Activated CD4-positive, alpha-beta memory T cell treated with anti-CD3 and anti-CD28 coated beads for 36 hours (primary cell): ENCODE data around the gene CDC42SE2. TPM values are rescaled to one million over a fixed set of nuclear protein-coding genes. Genes with fewer than 3 reads are reported as not detected.
"Not testable (repeated sequence)": the region's sequence is repeated elsewhere in the genome, so short reads cannot be mapped to it uniquely, and the experiment has no call there.

Source experiments
- CTCF ChIA-PET: fragments of 350-600 bp; sonication (Branson Sonifier 250); formaldehyde crosslinking; loops from one replicate; lab custom pipeline; 2021; ENCODE audit warnings: antibody characterized with exemption, inconsistent platforms; lab: Charles Lee
- POLR2A ChIA-PET: fragments of 350-600 bp; sonication (Branson Sonifier 250); formaldehyde crosslinking; loops from one replicate; lab custom pipeline; 2021; ENCODE audit warnings: antibody characterized with exemption; lab: Charles Lee
- DNase-seq: peaks from one replicate; pipeline ENCODE4 v3.0.0-alpha.2; 2020
- H3K27ac Mint-ChIP-seq: one replicate; pipeline ENCODE4 v1.8.0; 2021; ENCODE audit warnings: mixed read lengths
- H3K27me3 Mint-ChIP-seq: one replicate; pipeline ENCODE4 v1.8.0; 2021; ENCODE audit warnings: mixed read lengths
- H3K36me3 Mint-ChIP-seq: one replicate; pipeline ENCODE4 v1.8.0; 2021; ENCODE audit warnings: mixed read lengths
- H3K4me1 Mint-ChIP-seq: one replicate; pipeline ENCODE4 v1.8.0; 2021; ENCODE audit warnings: low read depth, mixed read lengths
- H3K4me3 Mint-ChIP-seq: one replicate; pipeline ENCODE4 v1.8.0; 2021; ENCODE audit warnings: mild to moderate bottlenecking, mixed read lengths
- H3K9me3 Mint-ChIP-seq: one replicate; pipeline ENCODE4 v1.8.0; 2021; ENCODE audit warnings: mixed read lengths
- intact Hi-C: fragments of 100-400 bp; cut with micrococcal nuclease; formaldehyde crosslinking; loops from one replicate; pipeline ENCODE4 v1.15.1; 2023
- total RNA-seq, 2 experiments: library from RNA; stranded (reverse); gene quantifications; one replicate each; pipeline ENCODE4 v1.2.3, GENCODE V29; 2021

CDC42SE2 gene
- total RNA-seq, 2 experiments from 2014 or later: 103 to 104 TPM

DNA sequence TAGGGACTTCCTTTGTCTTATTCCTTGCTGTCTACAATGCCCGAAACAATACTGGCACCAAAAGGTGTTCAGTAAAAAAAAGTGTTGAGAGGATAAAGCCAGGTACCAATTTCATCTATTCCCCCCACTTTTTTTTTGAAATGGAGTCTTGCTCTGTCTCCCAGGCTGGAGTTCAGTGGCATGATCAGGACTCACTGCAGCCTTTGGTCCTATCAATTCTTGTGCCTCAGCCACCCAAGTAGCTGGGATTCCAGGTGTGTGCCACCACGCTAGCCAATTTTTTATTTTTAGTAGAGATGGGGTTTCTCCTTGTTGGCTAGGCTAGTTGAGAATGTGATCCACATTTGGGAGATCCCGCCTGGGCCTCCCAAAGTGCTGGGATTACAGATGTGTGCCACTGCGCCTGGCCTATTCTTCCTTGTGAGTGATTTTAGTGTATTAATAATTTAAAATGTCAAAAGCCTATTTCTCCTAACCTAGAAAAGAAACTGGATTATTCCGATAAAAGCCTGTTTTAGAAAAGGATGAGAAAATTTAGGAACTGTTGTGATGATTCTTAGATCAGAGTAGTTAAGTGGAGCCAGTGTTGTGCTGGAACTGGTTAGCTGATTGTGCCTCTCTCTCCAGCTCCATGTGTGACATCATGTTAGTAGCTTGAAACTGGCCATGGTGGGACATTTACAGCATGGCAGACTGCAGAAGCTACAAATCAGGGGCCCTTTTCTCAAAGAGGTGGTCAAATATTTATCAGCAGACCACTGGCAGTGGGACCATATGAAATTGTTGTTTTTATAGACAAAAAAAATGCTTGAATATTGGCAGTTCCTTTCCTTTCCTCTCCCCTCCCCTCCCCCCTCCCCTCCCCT is 14.3 kb downstream of the CDC42SE2 start:
- POLR2A ChIA-PET: interaction anchor here (0.9 to 6.1 kb wide), 4 partner anchors 11 to 26 kb away, joined by 3 to 42 read pairs (median 3); partner anchors contain the start of gene CDC42SE2
- Mint-ChIP-seq H3K4me3 (peak overlapping the region; percentile 38), H3K9me3 (no peaks in the 10 kb centered on the region), H3K27ac (peak overlapping the region; percentile 98), H3K27me3 (no peaks in the 10 kb centered on the region), H3K36me3 (peaks cover 30% of the 10 kb centered on the region), H3K4me1 (peaks cover 82% of the 10 kb centered on the region)
- intact Hi-C loops: loop anchor here (1.0 kb wide), 1 partner anchor 268 kb away; no protein-coding TSS in a partner anchor
- CTCF ChIA-PET: interaction anchor here (1.0 to 1.1 kb wide), 2 partner anchors 14 to 104 kb away, joined by 4 to 5 read pairs; partner anchors contain the start of gene CDC42SE2
- DNase-seq: no peak

DNA sequence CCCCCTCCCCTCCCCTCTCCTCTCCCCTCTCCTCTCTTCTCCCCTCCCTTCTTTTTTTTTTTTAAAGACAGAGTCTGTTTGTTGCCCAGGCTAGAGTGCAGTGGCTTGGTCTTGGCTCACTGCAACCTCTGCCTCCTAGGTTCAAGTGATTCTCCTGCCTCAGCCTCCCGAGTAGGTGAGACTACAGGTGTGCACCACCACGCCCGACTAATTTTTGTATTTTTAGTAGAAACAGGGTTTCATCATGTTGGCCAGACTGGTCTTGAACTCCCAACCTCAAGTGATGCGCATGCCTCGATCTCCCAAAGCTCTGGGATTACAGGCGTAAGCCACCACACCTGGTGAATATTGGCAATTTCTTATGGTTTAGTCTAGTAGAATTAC is 14.9 kb downstream of the CDC42SE2 start:
- H3K27me3 Mint-ChIP-seq, H3K9me3 Mint-ChIP-seq, intact Hi-C loops, DNase-seq: not testable (repeated sequence)
- peaks cover 35% of the 10 kb centered on the region for H3K36me3 Mint-ChIP-seq
- CTCF ChIA-PET: interaction anchor here (1.1 kb wide), 1 partner anchor 103 kb away, joined by 5 read pairs; no protein-coding TSS in a partner anchor
- H3K27ac Mint-ChIP-seq: peak overlapping the region; percentile 98
- H3K4me1 Mint-ChIP-seq: peaks cover 89% of the 10 kb centered on the region
- POLR2A ChIA-PET: interaction anchor here (0.9 to 6.1 kb wide), 2 partner anchors 11 to 15 kb away, joined by 3 to 42 read pairs; partner anchors contain the start of gene CDC42SE2
- H3K4me3 Mint-ChIP-seq: peak overlapping the region; percentile 46

DNA sequence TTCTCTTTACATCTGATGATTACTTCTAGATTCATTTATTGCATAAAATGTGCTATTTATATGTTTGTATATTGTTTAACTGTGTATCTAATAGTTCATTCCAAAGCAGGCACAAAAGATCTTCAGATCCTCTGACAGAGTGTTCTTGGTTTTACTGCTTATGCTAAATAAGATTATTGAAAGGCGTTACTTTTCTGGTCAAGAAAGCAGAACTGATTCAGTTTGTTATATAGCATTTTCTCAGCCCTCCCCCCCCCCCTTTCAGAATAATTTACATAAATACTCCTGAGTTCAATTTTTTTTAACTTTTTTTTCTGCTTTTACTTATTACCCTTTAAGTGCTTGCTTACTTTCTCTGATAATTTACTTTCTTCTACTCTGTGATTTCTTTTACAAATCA is 15.4 kb downstream of the CDC42SE2 start:
- intact Hi-C loops: no loop called here
- ChIA-PET POLR2A (interaction anchor here (1.8 to 6.1 kb wide), 2 partner anchors 8 to 15 kb away, joined by 6 to 42 read pairs; partner anchors contain the start of gene CDC42SE2), CTCF (interaction anchor here (2.8 kb wide), 1 partner anchor 14 kb away, joined by 10 read pairs; no protein-coding TSS in a partner anchor)
- Mint-ChIP-seq H3K27ac (peak overlapping the region; percentile 98), H3K4me3 (peak overlapping the region; percentile 55), H3K36me3 (peaks cover 33% of the 10 kb centered on the region), H3K9me3 (no peaks in the 10 kb centered on the region), H3K27me3 (no peaks in the 10 kb centered on the region), H3K4me1 (peaks cover 89% of the 10 kb centered on the region)
- DNase-seq: no peak

DNA sequence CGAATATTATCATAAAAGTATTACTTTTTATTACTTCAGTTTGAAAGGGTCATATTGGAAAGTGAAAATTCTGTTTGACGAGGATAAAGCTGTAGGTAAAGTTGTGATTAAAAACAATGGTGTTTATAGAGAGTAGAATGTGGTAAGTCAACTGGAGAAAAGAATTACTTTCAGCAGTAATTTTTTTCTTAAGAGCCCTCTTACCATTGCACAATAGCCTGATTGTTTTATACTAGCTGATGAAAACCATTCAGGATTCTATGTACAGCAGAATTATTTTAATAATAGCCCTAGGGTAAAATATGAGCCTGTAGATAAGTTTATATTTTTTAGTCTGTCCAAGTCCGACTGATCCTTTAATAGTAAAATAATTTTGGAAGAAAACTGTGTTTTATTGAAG is 16.6 kb downstream of the CDC42SE2 start:
- intact Hi-C loops: loop anchor here (2.0 kb wide), 1 partner anchor 42 kb away; no protein-coding TSS in a partner anchor
- peaks cover 30% of the 10 kb centered on the region for H3K36me3 Mint-ChIP-seq
- CTCF ChIA-PET: interaction anchor here (0.6 to 2.8 kb wide), 4 partner anchors 9 to 102 kb away, joined by 3 to 10 read pairs (median 4); no protein-coding TSS in a partner anchor

DNA sequence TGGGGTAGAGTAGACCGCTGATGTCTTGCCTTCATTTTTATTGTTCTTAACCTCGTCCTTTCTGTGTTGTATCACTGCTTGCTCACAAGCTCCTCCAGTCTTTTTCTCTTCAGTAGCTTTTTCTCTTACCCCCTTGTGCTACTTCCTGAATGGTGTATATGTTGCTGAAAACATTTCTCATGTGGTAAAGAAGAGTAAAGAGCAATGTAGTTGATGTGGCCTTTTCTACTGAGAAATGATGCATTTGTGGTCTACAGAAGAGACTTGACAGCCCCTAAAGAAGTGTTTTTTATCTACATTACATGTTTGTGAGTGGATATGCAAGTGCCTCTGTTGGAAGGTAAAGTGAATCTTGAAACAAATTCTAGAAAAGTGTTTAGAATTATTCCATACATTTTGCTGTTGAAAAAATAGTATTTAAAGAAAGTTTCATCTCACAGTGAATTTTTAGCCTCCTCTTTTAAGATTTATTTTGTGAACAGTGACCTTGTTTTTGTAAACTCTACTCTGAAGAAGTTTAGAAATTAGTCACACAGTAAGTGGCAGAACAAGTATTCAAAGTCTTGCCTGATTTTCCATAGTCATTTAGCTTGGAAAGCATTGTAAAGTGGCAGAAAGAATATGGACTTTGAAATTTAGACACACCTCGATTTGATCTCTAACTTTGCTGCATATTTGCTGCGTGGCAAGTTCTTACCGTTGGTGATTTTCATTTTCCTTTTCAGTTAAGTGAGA is 17.4 kb downstream of the CDC42SE2 start:
- Mint-ChIP-seq H3K4me1 (peaks cover 86% of the 10 kb centered on the region), H3K9me3 (no peaks in the 10 kb centered on the region), H3K27ac (peak overlapping the region; percentile 98), H3K36me3 (peaks cover 30% of the 10 kb centered on the region), H3K27me3 (no peaks in the 10 kb centered on the region), H3K4me3 (peak overlapping the region; percentile 68)
- intact Hi-C loops: loop anchor here (1.0 to 2.0 kb wide), 8 partner anchors 8 to 116 kb away; partner anchors contain the start of gene HINT1
- POLR2A ChIA-PET: interaction anchor here (0.6 to 6.1 kb wide), 11 partner anchors 9 to 108 kb away, joined by 3 to 42 read pairs (median 4); partner anchors contain the start of gene CDC42SE2
- CTCF ChIA-PET: interaction anchor here (0.5 to 2.8 kb wide), 6 partner anchors 9 to 199 kb away, joined by 3 to 10 read pairs (median 4); no protein-coding TSS in a partner anchor
- no peak for DNase-seq

More for the DNA sequence above, 16.6 kb downstream of the CDC42SE2 start:
- POLR2A ChIA-PET: interaction anchor here (0.6 to 6.1 kb wide), 12 partner anchors 8 to 256 kb away, joined by 3 to 42 read pairs (median 4); partner anchors contain the start of gene CDC42SE2
- H3K27me3 Mint-ChIP-seq: no peaks in the 10 kb centered on the region
- H3K27ac Mint-ChIP-seq: peak overlapping the region; percentile 98
- no peak for DNase-seq
- no peaks in the 10 kb centered on the region for H3K9me3 Mint-ChIP-seq
- H3K4me1 Mint-ChIP-seq: peaks cover 87% of the 10 kb centered on the region
- H3K4me3 Mint-ChIP-seq: peak overlapping the region; percentile 68

DNA sequence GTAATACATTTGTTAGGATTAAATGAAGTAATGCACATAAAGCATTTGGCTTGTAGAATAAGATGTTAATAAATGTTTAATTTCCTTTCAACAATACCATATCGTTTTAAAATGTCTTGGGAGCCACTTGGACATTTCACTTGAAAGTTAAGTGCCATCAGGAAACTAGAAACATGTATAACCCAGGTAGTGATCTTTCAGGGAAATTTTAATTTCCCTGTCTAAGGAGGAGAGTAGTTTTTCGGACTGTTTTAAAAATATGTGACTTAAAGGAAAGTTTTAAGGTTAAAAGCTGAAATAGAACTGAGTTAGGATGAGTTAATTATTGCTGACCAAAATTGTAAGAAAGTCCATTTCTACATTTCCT is 18.0 kb downstream of the CDC42SE2 start:
- ChIA-PET POLR2A (interaction anchor here (1.5 to 6.1 kb wide), 4 partner anchors 9 to 39 kb away, joined by 3 to 42 read pairs (median 7); partner anchors contain the start of gene CDC42SE2), CTCF (interaction anchor here (1.1 to 2.8 kb wide), 2 partner anchors 11 to 16 kb away, joined by 3 to 10 read pairs; no protein-coding TSS in a partner anchor)
- Mint-ChIP-seq H3K27me3 (no peaks in the 10 kb centered on the region), H3K4me3 (peak overlapping the region; percentile 68), H3K36me3 (peaks cover 30% of the 10 kb centered on the region), H3K4me1 (peaks cover 89% of the 10 kb centered on the region), H3K9me3 (no peaks in the 10 kb centered on the region), H3K27ac (peak overlapping the region; percentile 98)
- no peak for DNase-seq
- intact Hi-C loops: loop anchor here (1.0 to 2.0 kb wide), 8 partner anchors 7 to 117 kb away; partner anchors contain the start of gene HINT1

DNA sequence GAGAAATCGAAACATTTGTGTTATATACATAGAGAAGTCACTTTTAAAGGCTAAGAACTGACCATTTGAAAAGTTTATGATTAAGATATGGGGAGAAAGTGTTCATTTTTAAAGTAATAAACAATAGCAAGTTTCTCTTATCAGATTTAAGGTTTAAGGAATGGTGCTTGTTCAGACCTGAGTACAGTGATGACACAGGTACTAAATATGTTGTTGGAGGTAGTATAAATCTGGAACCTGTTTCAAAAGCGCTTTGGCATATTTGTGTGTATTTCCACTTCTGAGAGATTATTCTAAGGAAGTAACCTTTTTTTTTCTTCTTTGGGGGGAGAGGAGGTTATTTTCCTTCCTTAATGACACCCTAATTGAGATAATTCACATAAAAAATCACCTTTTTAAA is 18.4 kb downstream of the CDC42SE2 start:
- Mint-ChIP-seq H3K9me3 (no peaks in the 10 kb centered on the region), H3K27ac (peak overlapping the region; percentile 98), H3K4me3 (peak overlapping the region; percentile 68), H3K4me1 (peaks cover 87% of the 10 kb centered on the region), H3K27me3 (no peaks in the 10 kb centered on the region), H3K36me3 (peaks cover 29% of the 10 kb centered on the region)
- no peak for DNase-seq
- ChIA-PET POLR2A (interaction anchor here (6.1 kb wide), 1 partner anchor 18 kb away, joined by 42 read pairs; the partner anchor contains the start of gene CDC42SE2), CTCF (interaction anchor here (1.1 to 2.8 kb wide), 2 partner anchors 12 to 17 kb away, joined by 3 to 10 read pairs; no protein-coding TSS in a partner anchor)
- intact Hi-C loops: no loop called here

DNA sequence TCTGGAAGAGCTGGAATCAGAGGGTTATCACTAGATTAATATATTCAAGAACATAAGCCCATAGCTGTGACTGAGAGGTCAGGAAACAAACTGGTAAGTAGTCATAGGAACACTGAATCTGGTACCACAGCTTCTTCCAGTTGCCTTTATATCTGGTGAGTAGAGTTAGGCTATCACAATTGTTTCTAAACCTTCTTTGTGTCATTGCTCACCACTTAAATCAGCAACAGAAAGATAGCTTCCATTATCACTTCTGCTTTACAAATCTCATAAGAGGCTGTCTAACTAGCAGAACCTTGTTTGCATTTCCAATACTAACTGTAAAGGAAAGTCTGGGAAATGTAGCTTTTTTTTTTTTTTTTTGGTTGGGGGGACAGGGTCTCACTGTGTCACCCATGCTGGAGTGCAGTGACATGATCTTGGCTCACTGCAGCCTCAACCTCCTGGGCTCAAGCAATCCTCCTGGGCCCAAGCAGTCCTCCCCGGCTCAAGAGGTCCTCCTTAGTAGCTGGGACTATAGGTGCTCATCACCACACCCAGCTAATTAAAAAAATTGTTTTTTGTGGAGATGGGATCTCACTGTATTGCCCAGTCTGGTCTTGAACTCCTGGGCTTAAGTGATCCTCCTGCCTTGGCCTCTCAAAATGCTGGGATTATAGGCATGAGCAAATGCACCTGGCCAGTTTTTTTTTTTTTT is 22.0 kb downstream of the CDC42SE2 start:
- no peaks in the 10 kb centered on the region for H3K27me3 Mint-ChIP-seq
- DNase-seq: no peak
- H3K4me1 Mint-ChIP-seq: peaks cover 81% of the 10 kb centered on the region
- H3K9me3 Mint-ChIP-seq: no peaks in the 10 kb centered on the region
- ChIA-PET CTCF (interaction anchor here (0.7 to 1.7 kb wide), 6 partner anchors 8 to 137 kb away, joined by 3 to 10 read pairs (median 3); no protein-coding TSS in a partner anchor), POLR2A (interaction anchor here (0.6 to 2.3 kb wide), 8 partner anchors 8 to 121 kb away, joined by 3 to 18 read pairs (median 4); partner anchors contain the start of genes CDC42SE2 and HINT1)
- H3K36me3 Mint-ChIP-seq: peaks cover 19% of the 10 kb centered on the region
- H3K4me3 Mint-ChIP-seq: no peak overlapping the region
- peak overlapping the region; percentile 76 for H3K27ac Mint-ChIP-seq
- intact Hi-C loops: no loop called here

DNA sequence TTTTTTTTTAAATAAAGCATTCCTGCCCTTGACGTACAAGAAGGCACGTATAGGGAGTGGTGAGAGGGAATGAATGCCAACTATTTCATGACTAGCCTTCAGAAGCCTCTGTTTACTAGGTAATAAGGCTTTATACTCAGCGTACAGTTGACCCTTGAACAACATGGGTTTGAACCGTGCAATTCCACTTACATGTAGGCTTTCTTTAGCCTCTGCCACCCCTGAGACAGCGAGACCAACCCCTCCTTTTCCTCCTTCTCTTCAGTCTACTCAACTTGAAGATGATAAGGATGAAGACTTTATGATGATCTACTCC is 22.5 kb downstream of the CDC42SE2 start:
- H3K4me3 Mint-ChIP-seq: no peak overlapping the region
- H3K27me3 Mint-ChIP-seq: no peaks in the 10 kb centered on the region
- CTCF ChIA-PET: interaction anchor here (0.9 to 1.1 kb wide), 2 partner anchors 10 to 137 kb away, joined by 3 read pairs; no protein-coding TSS in a partner anchor
- no peak for DNase-seq
- peaks cover 78% of the 10 kb centered on the region for H3K4me1 Mint-ChIP-seq
- intact Hi-C loops: no loop called here
- no peaks in the 10 kb centered on the region for H3K9me3 Mint-ChIP-seq
- POLR2A ChIA-PET: interaction anchor here (0.8 to 2.3 kb wide), 4 partner anchors 12 to 121 kb away, joined by 3 to 18 read pairs (median 5); partner anchors contain the start of genes CDC42SE2 and HINT1
- H3K36me3 Mint-ChIP-seq: peaks cover 16% of the 10 kb centered on the region
- H3K27ac Mint-ChIP-seq: peak overlapping the region; percentile 45

DNA sequence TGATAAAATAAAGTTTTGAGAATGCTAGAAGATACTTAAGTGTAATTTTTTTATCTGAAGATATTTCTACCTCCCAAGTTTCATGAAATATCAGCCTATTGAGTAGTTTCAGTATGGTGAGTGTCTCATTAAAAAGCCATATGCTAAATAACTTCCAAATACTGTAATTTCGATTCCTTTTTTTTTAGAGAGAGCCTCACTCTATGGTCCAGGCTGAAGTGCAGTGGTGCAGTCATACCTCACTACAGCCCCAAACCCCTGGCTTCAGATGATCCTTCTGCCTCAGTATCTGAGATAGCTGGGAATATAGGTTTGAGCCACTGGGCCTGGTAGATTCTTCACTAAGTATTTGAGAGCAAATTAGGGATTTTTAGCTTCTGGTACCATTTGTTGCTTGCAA is 24.5 kb downstream of the CDC42SE2 start:
- ChIA-PET POLR2A (interaction anchor here (0.8 to 2.3 kb wide), 4 partner anchors 23 to 94 kb away, joined by 3 to 9 read pairs (median 6); partner anchors contain the start of gene CDC42SE2), CTCF (interaction anchor here (0.7 to 1.1 kb wide), 2 partner anchors 33 to 34 kb away, joined by 3 read pairs; no protein-coding TSS in a partner anchor)
- Mint-ChIP-seq H3K4me1 (peaks cover 69% of the 10 kb centered on the region), H3K27ac (peak overlapping the region; percentile 97), H3K9me3 (no peaks in the 10 kb centered on the region), H3K4me3 (peak overlapping the region; percentile 49), H3K27me3 (no peaks in the 10 kb centered on the region), H3K36me3 (peaks cover 12% of the 10 kb centered on the region)
- DNase-seq: no peak
- intact Hi-C loops: loop anchor here (2.0 kb wide), 2 partner anchors 16 to 70 kb away; no protein-coding TSS in a partner anchor
